SK-N-SH (cell line): ENCODE measurements around the gene CDC73.

Source experiments
- EP300 ChIP-seq, 2 experiments: IDR thresholded peaks; 2 replicates each; pipeline versions ENCODE4 v1.4.0 to v1.6.1; 2012; ENCODE audit warnings: borderline replicate concordance in 1 of 2, low read depth in 1 of 2, low read length in 1 of 2
- EZH2phosphoT487 ChIP-seq: fragments of 200-600 bp; sonication (generic); IDR thresholded peaks from 2 replicates; pipeline ENCODE4 v1.6.1; 2017; ENCODE audit warnings: low read depth, mixed run types, mild to moderate bottlenecking, antibody characterized with exemption, moderate library complexity, borderline replicate concordance
- MXI1 ChIP-seq: IDR thresholded peaks from 2 replicates; pipeline ENCODE4 v1.6.1; 2012; ENCODE audit warnings: mild to moderate bottlenecking, low read depth, low read length, improper control_type of control experiment
- NRF1 ChIP-seq: IDR thresholded peaks from 2 replicates; pipeline ENCODE4 v1.6.1; 2012; ENCODE audit warnings: low read depth, mild to moderate bottlenecking, low read length
- POLR2AphosphoS5 ChIP-seq: IDR thresholded peaks from 2 replicates; pipeline ENCODE4 v1.6.1; 2012; ENCODE audit warnings: low read depth, low read length
- RAD21 ChIP-seq: IDR thresholded peaks from 2 replicates; pipeline ENCODE4 v1.6.1; 2012; ENCODE audit warnings: mild to moderate bottlenecking, low read length
- RCOR1 ChIP-seq: fragments of 150-350 bp; IDR thresholded peaks from 2 replicates; pipeline ENCODE4 v1.6.1; 2017; ENCODE audit warnings: antibody characterized with exemption, low read length
- TEAD4 ChIP-seq: IDR thresholded peaks from 2 replicates; pipeline ENCODE4 v1.4.0; 2012; ENCODE audit warnings: mild to moderate bottlenecking, borderline replicate concordance; ENCODE audit not compliant: insufficient read depth
- TF ChIP-seq, protein P1 (sequence below): fragments of 200-600 bp; sonication (generic); IDR thresholded peaks from 2 replicates; pipeline ENCODE4 v1.6.1; 2017; ENCODE audit warnings: antibody characterized with exemption, mild to moderate bottlenecking, moderate library complexity
- TF ChIP-seq, protein P2 (sequence below): IDR thresholded peaks from 2 replicates; pipeline ENCODE4 v1.6.1; 2012; ENCODE audit warnings: mild to moderate bottlenecking, low read depth, low read length, moderate library complexity
- TF ChIP-seq, protein P3 (sequence below): fragments of 150-350 bp; IDR thresholded peaks from 2 replicates; pipeline ENCODE4 v1.6.1; 2017; ENCODE audit warnings: antibody characterized with exemption, low read length, low read depth, borderline replicate concordance

DNA sequence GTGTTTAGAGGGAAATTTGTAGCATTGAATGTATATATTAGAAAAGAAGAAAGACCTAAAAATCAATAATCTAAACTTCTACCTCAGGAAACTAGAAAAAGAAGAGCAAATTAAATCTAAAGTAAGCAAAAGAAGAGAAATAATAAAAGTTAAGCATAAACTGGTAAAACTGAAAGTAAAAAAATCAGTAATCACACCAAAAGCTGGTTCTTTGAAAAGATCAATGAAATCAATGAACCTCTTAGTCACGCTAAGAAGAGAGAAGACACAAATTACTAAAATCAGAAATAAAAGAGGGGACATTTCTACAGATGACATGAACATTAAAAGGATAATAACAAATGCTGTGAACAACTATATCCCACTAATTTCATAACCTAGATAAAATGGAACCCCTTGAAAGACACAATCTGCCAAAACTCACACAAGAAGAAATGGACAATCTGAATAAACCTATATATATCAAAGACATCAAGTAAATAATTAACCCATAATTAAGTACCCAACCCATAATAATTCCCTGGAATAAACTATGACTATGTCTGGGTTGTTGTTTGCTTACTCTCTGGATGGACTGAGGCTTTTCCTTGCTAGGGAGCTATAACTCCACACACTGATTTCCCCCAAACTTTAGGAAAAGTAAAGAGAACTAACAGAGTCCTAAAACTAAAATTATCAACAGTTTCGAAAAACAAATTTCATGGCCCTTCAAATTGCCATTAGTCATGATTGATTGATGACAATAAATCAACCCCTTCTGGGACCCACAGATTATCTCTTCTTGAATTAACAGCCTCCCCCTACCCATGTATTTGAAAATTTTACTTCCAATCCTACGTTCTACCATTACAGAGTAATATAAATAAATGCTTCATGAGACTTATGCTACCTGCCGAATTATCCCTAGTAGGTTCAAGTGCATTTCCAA lies 2.8 kb upstream of the CDC73 start:
- TF ChIP-seq, protein P1, sequence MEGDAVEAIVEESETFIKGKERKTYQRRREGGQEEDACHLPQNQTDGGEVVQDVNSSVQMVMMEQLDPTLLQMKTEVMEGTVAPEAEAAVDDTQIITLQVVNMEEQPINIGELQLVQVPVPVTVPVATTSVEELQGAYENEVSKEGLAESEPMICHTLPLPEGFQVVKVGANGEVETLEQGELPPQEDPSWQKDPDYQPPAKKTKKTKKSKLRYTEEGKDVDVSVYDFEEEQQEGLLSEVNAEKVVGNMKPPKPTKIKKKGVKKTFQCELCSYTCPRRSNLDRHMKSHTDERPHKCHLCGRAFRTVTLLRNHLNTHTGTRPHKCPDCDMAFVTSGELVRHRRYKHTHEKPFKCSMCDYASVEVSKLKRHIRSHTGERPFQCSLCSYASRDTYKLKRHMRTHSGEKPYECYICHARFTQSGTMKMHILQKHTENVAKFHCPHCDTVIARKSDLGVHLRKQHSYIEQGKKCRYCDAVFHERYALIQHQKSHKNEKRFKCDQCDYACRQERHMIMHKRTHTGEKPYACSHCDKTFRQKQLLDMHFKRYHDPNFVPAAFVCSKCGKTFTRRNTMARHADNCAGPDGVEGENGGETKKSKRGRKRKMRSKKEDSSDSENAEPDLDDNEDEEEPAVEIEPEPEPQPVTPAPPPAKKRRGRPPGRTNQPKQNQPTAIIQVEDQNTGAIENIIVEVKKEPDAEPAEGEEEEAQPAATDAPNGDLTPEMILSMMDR, result no peak
- TF ChIP-seq, protein P2, sequence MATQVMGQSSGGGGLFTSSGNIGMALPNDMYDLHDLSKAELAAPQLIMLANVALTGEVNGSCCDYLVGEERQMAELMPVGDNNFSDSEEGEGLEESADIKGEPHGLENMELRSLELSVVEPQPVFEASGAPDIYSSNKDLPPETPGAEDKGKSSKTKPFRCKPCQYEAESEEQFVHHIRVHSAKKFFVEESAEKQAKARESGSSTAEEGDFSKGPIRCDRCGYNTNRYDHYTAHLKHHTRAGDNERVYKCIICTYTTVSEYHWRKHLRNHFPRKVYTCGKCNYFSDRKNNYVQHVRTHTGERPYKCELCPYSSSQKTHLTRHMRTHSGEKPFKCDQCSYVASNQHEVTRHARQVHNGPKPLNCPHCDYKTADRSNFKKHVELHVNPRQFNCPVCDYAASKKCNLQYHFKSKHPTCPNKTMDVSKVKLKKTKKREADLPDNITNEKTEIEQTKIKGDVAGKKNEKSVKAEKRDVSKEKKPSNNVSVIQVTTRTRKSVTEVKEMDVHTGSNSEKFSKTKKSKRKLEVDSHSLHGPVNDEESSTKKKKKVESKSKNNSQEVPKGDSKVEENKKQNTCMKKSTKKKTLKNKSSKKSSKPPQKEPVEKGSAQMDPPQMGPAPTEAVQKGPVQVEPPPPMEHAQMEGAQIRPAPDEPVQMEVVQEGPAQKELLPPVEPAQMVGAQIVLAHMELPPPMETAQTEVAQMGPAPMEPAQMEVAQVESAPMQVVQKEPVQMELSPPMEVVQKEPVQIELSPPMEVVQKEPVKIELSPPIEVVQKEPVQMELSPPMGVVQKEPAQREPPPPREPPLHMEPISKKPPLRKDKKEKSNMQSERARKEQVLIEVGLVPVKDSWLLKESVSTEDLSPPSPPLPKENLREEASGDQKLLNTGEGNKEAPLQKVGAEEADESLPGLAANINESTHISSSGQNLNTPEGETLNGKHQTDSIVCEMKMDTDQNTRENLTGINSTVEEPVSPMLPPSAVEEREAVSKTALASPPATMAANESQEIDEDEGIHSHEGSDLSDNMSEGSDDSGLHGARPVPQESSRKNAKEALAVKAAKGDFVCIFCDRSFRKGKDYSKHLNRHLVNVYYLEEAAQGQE, result no peak
- no peak for TF ChIP-seq POLR2AphosphoS5
- TF ChIP-seq RCOR1, result no peak
- no peak for TF ChIP-seq TEAD4
- TF ChIP-seq RAD21, result no peak
- TF ChIP-seq, protein P3, sequence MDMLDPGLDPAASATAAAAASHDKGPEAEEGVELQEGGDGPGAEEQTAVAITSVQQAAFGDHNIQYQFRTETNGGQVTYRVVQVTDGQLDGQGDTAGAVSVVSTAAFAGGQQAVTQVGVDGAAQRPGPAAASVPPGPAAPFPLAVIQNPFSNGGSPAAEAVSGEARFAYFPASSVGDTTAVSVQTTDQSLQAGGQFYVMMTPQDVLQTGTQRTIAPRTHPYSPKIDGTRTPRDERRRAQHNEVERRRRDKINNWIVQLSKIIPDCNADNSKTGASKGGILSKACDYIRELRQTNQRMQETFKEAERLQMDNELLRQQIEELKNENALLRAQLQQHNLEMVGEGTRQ, result no peak
- TF ChIP-seq MXI1, result no peak
- TF ChIP-seq EP300 (IDR thresholded peaks at IDR 0.05; ENCODE audit: borderline replicate concordance in 1 of 2, low read depth in 1 of 2, low read length in 1 of 2), result no peak
- no peak for TF ChIP-seq EZH2phosphoT487
- TF ChIP-seq NRF1, result no peak
